HCT116 (cell line): ENCODE data around the gene NCBP2L. TPM values are rescaled to one million over a fixed set of nuclear protein-coding genes. Genes with fewer than 3 reads are reported as not detected.
"Not testable (repeated sequence)": the region's sequence is repeated elsewhere in the genome, so short reads cannot be mapped to it uniquely, and the experiment has no call there.

ENCODE experiments used
- ATAC-seq: fragments of 200-7000 bp; cut with Tn5 transposase; 2 replicates; pipeline ENCODE4 v1.9.1; 2020; ENCODE audit warnings: mild to moderate bottlenecking, moderate library complexity
- BruUV-seq: library from RNA; stranded (reverse); fragments of 400-500 nt; replicated peaks from 2 replicates; lab custom pipeline; 2021; lab: Mats Ljungman, UMichigan
- CTCF ChIA-PET: fragments of 300-600 bp; sonication (Branson Sonifier 250); formaldehyde crosslinking; loops from one replicate; lab custom pipeline; 2021; ENCODE audit warnings: antibody characterized with exemption; lab: Charles Lee
- POLR2A ChIA-PET: fragments of 300-600, 350-600 bp; sonication (Branson Sonifier 250); formaldehyde crosslinking; loops from one replicate; lab custom pipeline; 2021; ENCODE audit warnings: antibody characterized with exemption; lab: Charles Lee
- RAD21 ChIA-PET, 2 experiments: fragments of 300-600 bp; sonication (Branson Sonifier 250); formaldehyde crosslinking; loops; one replicate each; lab custom pipeline; 2023; ENCODE audit warnings: low total read pairs in 2 of 2; ENCODE audit not compliant: uncharacterized antibody in 2 of 2, unreplicated experiment in 2 of 2, low non-redundant PET in 1 of 2; lab: Charles Lee
- DNase-seq: peaks from one replicate; pipeline ENCODE4 v3.0.0-alpha.2; 2010; ENCODE audit warnings: low read depth, low spot score
- H2AFZ ChIP-seq: fragments of 200-600 bp; shearing (Covaris generic), sonication (generic); 2 replicates; pipeline ENCODE4 v1.6.1; 2017; ENCODE audit warnings: low read depth, mixed run types, mixed read lengths, antibody characterized with exemption, low read length; ENCODE audit not compliant: poor library complexity, severe bottlenecking
- H3K27ac ChIP-seq: 2 replicates; pipeline ENCODE4 v1.5.1; 2012; ENCODE audit warnings: low read depth, low read length
- H3K27me3 ChIP-seq: fragments of 200-600 bp; sonication (generic); 2 replicates; pipeline ENCODE4 v1.6.1; 2016; ENCODE audit warnings: mixed run types, low read length, mixed read lengths; ENCODE audit not compliant: insufficient read depth
- H3K36me3 ChIP-seq, 2 experiments: fragments of 200-500 bp in 1 of 2; fragments of 200-600 bp in 1 of 2; sonication (Bioruptor generic) in 1 of 2; sonication (generic) in 1 of 2; 2 replicates each; pipeline versions ENCODE4 v1.5.1 to v1.6.1; 2014 to 2016; ENCODE audit warnings: low read length in 2 of 2, inconsistent platforms in 1 of 2, mixed read lengths in 1 of 2, mixed run types in 1 of 2; ENCODE audit not compliant: insufficient read depth in 2 of 2, control insufficient read depth in 1 of 2
- H3K4me1 ChIP-seq, 2 experiments: fragments of 200-600 bp in 1 of 2; sonication (generic) in 1 of 2; 2 replicates each; pipeline versions ENCODE4 v1.5.1 to v1.6.1; 2012 to 2017; ENCODE audit warnings: low read length in 2 of 2, inconsistent platforms in 1 of 2, mild to moderate bottlenecking in 1 of 2, mixed read lengths in 1 of 2, mixed run types in 1 of 2, moderate library complexity in 1 of 2; ENCODE audit not compliant: insufficient read depth in 2 of 2, control insufficient read depth in 1 of 2
- H3K4me2 ChIP-seq: fragments of 200-600 bp; sonication (generic); 2 replicates; pipeline ENCODE4 v1.6.1; 2017; ENCODE audit warnings: mixed run types, low read length, mixed read lengths
- H3K4me3 ChIP-seq, 2 experiments: fragments of 200-600 bp in 1 of 2; sonication (generic) in 1 of 2; replicated peaks in 1 of 2; 2 replicates each; pipeline ENCODE4 v1.5.1; 2011 to 2016; ENCODE audit warnings: low read length in 2 of 2, control low read depth in 1 of 2, low read depth in 1 of 2, mild to moderate bottlenecking in 1 of 2, mixed read lengths in 1 of 2, mixed run types in 1 of 2
- H3K79me2 ChIP-seq: fragments of 200-600 bp; sonication (generic); 2 replicates; pipeline ENCODE4 v1.6.1; 2017; ENCODE audit warnings: mild to moderate bottlenecking, mixed run types, low read length, moderate library complexity, mixed read lengths; ENCODE audit not compliant: insufficient read depth
- H3K9ac ChIP-seq: fragments of 200-600 bp; sonication (generic); 2 replicates; pipeline ENCODE4 v1.6.1; 2016; ENCODE audit warnings: low read length, mixed read lengths
- H3K9me2 ChIP-seq: fragments of 200-600 bp; sonication (generic), shearing (Covaris generic); 2 replicates; pipeline ENCODE4 v1.6.1; 2017; ENCODE audit warnings: mixed run types, mild to moderate bottlenecking, moderate library complexity; ENCODE audit not compliant: insufficient read depth
- H3K9me3 ChIP-seq, 2 experiments: fragments of 200-500 bp in 1 of 2; fragments of 200-600 bp in 1 of 2; sonication (Bioruptor generic) in 1 of 2; sonication (generic) in 1 of 2; 2 replicates each; pipeline ENCODE4 v1.6.1; 2014 to 2017; ENCODE audit warnings: low read length in 2 of 2, mixed read lengths in 2 of 2, inconsistent platforms in 1 of 2, low read depth in 1 of 2, mild to moderate bottlenecking in 1 of 2, mixed run types in 1 of 2, moderate library complexity in 1 of 2; ENCODE audit not compliant: control insufficient read depth in 1 of 2, insufficient read depth in 1 of 2
- H4K20me1 ChIP-seq: fragments of 200-600 bp; sonication (generic), shearing (Covaris generic); 2 replicates; pipeline ENCODE4 v1.6.1; 2017; ENCODE audit warnings: mixed run types, mild to moderate bottlenecking, moderate library complexity; ENCODE audit not compliant: insufficient read depth
- ATF3 ChIP-seq: IDR thresholded peaks from 2 replicates; pipeline ENCODE4 v1.6.1; 2012
- CBX3 ChIP-seq: IDR thresholded peaks from 2 replicates; pipeline ENCODE4 v1.6.1; 2012; ENCODE audit warnings: low read depth
- EZH2 ChIP-seq: fragments of 200-600 bp; sonication (generic); IDR thresholded peaks from 2 replicates; pipeline ENCODE4 v1.6.1; 2017; ENCODE audit warnings: antibody characterized with exemption, mixed run types
- EZH2phosphoT487 ChIP-seq: fragments of 200-600 bp; IDR thresholded peaks from 2 replicates; pipeline ENCODE4 v1.6.1; 2018; ENCODE audit warnings: antibody characterized with exemption, borderline replicate concordance
- FOSL1 ChIP-seq: IDR thresholded peaks from 2 replicates; pipeline ENCODE4 v1.6.1; 2012; ENCODE audit warnings: low read depth
- POLR2A ChIP-seq: IDR thresholded peaks from 2 replicates; pipeline ENCODE4 v1.7.0; 2011; ENCODE audit warnings: borderline replicate concordance; ENCODE audit not compliant: insufficient read depth, insufficient read length; ENCODE audit errors: extremely low read depth
- RAD21 ChIP-seq: IDR thresholded peaks from 2 replicates; pipeline ENCODE4 v1.6.1; 2012; ENCODE audit warnings: low read depth, mild to moderate bottlenecking
- SIN3A ChIP-seq: IDR thresholded peaks from 2 replicates; pipeline ENCODE4 v1.6.1; 2012; ENCODE audit warnings: low read depth
- SP1 ChIP-seq: IDR thresholded peaks from 2 replicates; pipeline ENCODE4 v1.6.1; 2012; ENCODE audit warnings: low read depth
- SRF ChIP-seq: IDR thresholded peaks from 2 replicates; pipeline ENCODE4 v1.6.1; 2012; ENCODE audit warnings: low read depth
- YY1 ChIP-seq: IDR thresholded peaks from 2 replicates; pipeline ENCODE4 v1.6.1; 2011; ENCODE audit warnings: low read length, low read depth, moderate library complexity, mild to moderate bottlenecking; ENCODE audit not compliant: insufficient replicate concordance; ENCODE audit errors: extremely low read depth
- ZNF274 ChIP-seq: fragments of 200-500 bp; sonication (Bioruptor generic); IDR thresholded peaks from 2 replicates; pipeline ENCODE4 v1.6.1; 2014; ENCODE audit warnings: mild to moderate bottlenecking, low read depth, low read length, inconsistent platforms
- intact Hi-C: fragments of 100-400 bp; cut with micrococcal nuclease; formaldehyde crosslinking; loops from 2 replicates; pipeline ENCODE4 v1.10.0; 2022
- total RNA-seq: library from RNA; stranded (reverse); gene quantifications from one replicate; pipeline ENCODE4 v1.2.1, GENCODE V29; 2021; ENCODE audit not compliant: unreplicated experiment
- TF ChIP-seq, protein P1 (sequence below): IDR thresholded peaks from 2 replicates; pipeline ENCODE4 v1.6.1; 2012

NCBP2L gene
- total RNA-seq, 1 experiment from 2014 or later, result not detected

GRCh38 chrX:107804427-107804826 lies 26.9 kb downstream of the NCBP2L start:
- ATAC-seq (no peak), DNase-seq (no peak)
- H2AFZ ChIP-seq, result no peak overlapping the region
- intact Hi-C loops, result no loop called here
- ChIA-PET RAD21 (no interaction called here), POLR2A (no interaction called here), CTCF (no interaction called here)
- H3K79me2 ChIP-seq, result no peaks in the 10 kb centered on the region
- H3K4me2 ChIP-seq, result no peak overlapping the region
- TF ChIP-seq SRF, result no peak
- no peak for TF ChIP-seq EZH2phosphoT487
- no peak for TF ChIP-seq ATF3
- TF ChIP-seq RAD21, result no peak
- no peak for TF ChIP-seq SIN3A
- no peak for TF ChIP-seq POLR2A
- no peak for TF ChIP-seq SP1
- no peak for TF ChIP-seq EZH2
- TF ChIP-seq, protein P1, sequence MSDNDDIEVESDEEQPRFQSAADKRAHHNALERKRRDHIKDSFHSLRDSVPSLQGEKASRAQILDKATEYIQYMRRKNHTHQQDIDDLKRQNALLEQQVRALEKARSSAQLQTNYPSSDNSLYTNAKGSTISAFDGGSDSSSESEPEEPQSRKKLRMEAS, result no peak
- no peak for TF ChIP-seq ZNF274
- TF ChIP-seq FOSL1, result no peak
- no peak for TF ChIP-seq YY1
- no peak for TF ChIP-seq CBX3
- no peak overlapping the region for H3K4me3 ChIP-seq
- no peaks in the 10 kb centered on the region for H3K27me3 ChIP-seq
- H3K9me3 ChIP-seq, result no peaks in the 10 kb centered on the region
- no peak overlapping the region for H3K9ac ChIP-seq
- H4K20me1 ChIP-seq, result no peaks in the 10 kb centered on the region
- H3K9me2 ChIP-seq, result no peaks in the 10 kb centered on the region
- no peak overlapping the region for H3K27ac ChIP-seq
- H3K36me3 ChIP-seq, result no peaks in the 10 kb centered on the region
- no peaks in the 10 kb centered on the region for H3K4me1 ChIP-seq
- no TSS peak for BruUV-seq

DNA sequence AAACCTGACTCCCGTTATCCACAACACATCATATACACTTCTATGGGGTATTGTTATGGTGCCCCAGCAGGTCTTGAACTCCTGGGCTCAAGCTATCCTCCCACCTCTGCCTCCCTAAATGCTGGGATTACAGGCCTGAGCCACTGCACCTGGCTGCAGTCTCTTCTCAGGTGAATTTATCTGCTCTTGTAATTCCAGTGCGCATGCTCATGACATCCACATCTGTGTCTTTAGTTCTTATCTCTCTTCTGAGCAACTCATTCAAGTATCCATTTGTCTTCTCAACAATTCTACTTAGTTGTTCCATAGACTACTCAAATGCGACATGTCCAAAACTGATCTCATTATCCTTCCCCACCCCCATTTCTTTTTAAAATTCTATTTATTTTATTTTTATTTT lies 27.6 kb downstream of the NCBP2L start:
- Histone ChIP-seq H3K4me2 (no peak overlapping the region), H3K9me2 (no peaks in the 10 kb centered on the region), H3K4me1 (no peaks in the 10 kb centered on the region), H2AFZ (no peak overlapping the region), H3K9ac (no peak overlapping the region), H3K27ac (no peak overlapping the region), H3K9me3 (no peaks in the 10 kb centered on the region), H3K36me3 (no peaks in the 10 kb centered on the region)
- BruUV-seq, result no TSS peak
- TF ChIP-seq SIN3A, result no peak
- TF ChIP-seq, all 23 proteins: peak for 0
- Histone ChIP-seq H3K27me3 (no peaks in the 10 kb centered on the region), H3K79me2 (no peaks in the 10 kb centered on the region), H3K4me3 (no peak overlapping the region), H4K20me1 (no peaks in the 10 kb centered on the region)
- ATAC-seq (no peak), DNase-seq (no peak)
- CTCF ChIA-PET, result no interaction called here
- intact Hi-C loops, result no loop called here
- RAD21 ChIA-PET, result no interaction called here
- POLR2A ChIA-PET, result no interaction called here

DNA sequence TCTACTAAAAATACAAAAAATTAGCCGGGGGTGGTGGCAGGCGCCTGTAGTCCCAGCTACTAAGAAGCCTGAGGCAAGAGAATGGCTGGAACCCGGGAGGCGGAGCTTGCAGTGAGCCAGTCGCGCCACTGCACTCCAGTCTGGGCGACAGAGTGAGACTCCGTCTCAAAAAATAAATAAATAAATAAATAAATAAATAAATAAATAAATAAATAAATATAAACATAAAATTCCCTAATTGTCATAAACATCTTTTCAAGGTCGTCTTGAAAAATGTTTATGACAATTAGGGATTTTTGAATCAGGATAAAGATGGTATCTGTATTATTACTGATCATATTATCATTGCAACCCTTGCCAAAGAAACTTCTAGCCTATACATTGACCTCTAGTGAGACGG lies 32.5 kb downstream of the NCBP2L start:
- H3K27ac ChIP-seq, H3K36me3 ChIP-seq, H4K20me1 ChIP-seq, BruUV-seq, H3K27me3 ChIP-seq, H3K9ac ChIP-seq, H3K79me2 ChIP-seq, ATAC-seq, CTCF ChIA-PET, H3K4me1 ChIP-seq, H3K9me2 ChIP-seq, H3K4me3 ChIP-seq, intact Hi-C loops, H3K9me3 ChIP-seq, H3K4me2 ChIP-seq, H2AFZ ChIP-seq, DNase-seq, POLR2A ChIA-PET, RAD21 ChIA-PET: not testable (repeated sequence)
